Mesenchymal stem cell (in vitro differentiated cells and primary cell): ENCODE results near the gene ADAM20.
"Not testable (repeated sequence)": the region's sequence is repeated elsewhere in the genome, so short reads cannot be mapped to it uniquely, and the experiment has no call there.

Source experiments
- DNase-seq: peaks from one replicate; pipeline ENCODE4 v3.0.0-alpha.2; 2013
- H2AFZ ChIP-seq: one replicate; pipeline ENCODE4 v1.6.1; 2013; ENCODE audit warnings: low read depth, mild to moderate bottlenecking, control low read depth, inconsistent platforms, low read length, moderate library complexity
- H2AK5ac ChIP-seq: 2 replicates; pipeline ENCODE4 v1.6.1; 2013; ENCODE audit warnings: low read length, moderate library complexity, mild to moderate bottlenecking, inconsistent platforms; ENCODE audit not compliant: severe bottlenecking
- H2BK120ac ChIP-seq: one replicate; pipeline ENCODE4 v1.6.1; 2013; ENCODE audit warnings: low read depth, mild to moderate bottlenecking, inconsistent platforms, low read length, moderate library complexity
- H2BK12ac ChIP-seq, 2 experiments: one replicate each; pipeline ENCODE4 v1.6.1; 2013; ENCODE audit warnings: inconsistent platforms in 2 of 2, low read length in 2 of 2, mild to moderate bottlenecking in 2 of 2, moderate library complexity in 2 of 2, control low read depth in 1 of 2
- H2BK15ac ChIP-seq: one replicate; pipeline ENCODE4 v1.6.1; 2013; ENCODE audit warnings: mild to moderate bottlenecking, low read depth, inconsistent platforms; ENCODE audit not compliant: poor library complexity, severe bottlenecking
- H2BK5ac ChIP-seq: 2 replicates; pipeline ENCODE4 v1.6.1; 2013; ENCODE audit warnings: low read depth, mild to moderate bottlenecking, low read length, control low read depth, inconsistent platforms; ENCODE audit not compliant: poor library complexity, severe bottlenecking
- H3K14ac ChIP-seq, 2 experiments: one replicate each; pipeline ENCODE4 v1.6.1; 2013; ENCODE audit warnings: inconsistent platforms in 2 of 2, low read length in 2 of 2, control low read depth in 1 of 2, mild to moderate bottlenecking in 1 of 2, moderate library complexity in 1 of 2
- H3K18ac ChIP-seq, 2 experiments: one replicate each; pipeline ENCODE4 v1.6.1; 2013; ENCODE audit warnings: inconsistent platforms in 2 of 2, low read length in 2 of 2, control low read depth in 1 of 2, low read depth in 1 of 2, mild to moderate bottlenecking in 1 of 2
- H3K23ac ChIP-seq, 2 experiments: one replicate each; pipeline ENCODE4 v1.6.1; 2013; ENCODE audit warnings: inconsistent platforms in 2 of 2, low read length in 2 of 2, mild to moderate bottlenecking in 2 of 2, moderate library complexity in 2 of 2, control low read depth in 1 of 2
- H3K27ac ChIP-seq: 2 replicates; pipeline ENCODE4 v1.5.1; 2013; ENCODE audit warnings: mild to moderate bottlenecking, moderate library complexity, low read length, control low read depth, inconsistent platforms; ENCODE audit not compliant: poor library complexity, severe bottlenecking
- H3K27me3 ChIP-seq, 2 experiments: 2 replicates each; pipeline versions ENCODE4 v1.6.1 to v1.7.0; 2013; ENCODE audit warnings: low read length in 2 of 2, mild to moderate bottlenecking in 2 of 2, moderate library complexity in 2 of 2, control low read depth in 1 of 2, inconsistent platforms in 1 of 2; ENCODE audit not compliant: control insufficient read depth in 1 of 2, insufficient read depth in 1 of 2
- H3K36me3 ChIP-seq, 2 experiments: 2 replicates each; pipeline versions ENCODE4 v1.6.1 to v1.7.0; 2013; ENCODE audit warnings: low read length in 2 of 2, control low read depth in 1 of 2, inconsistent platforms in 1 of 2, low read depth in 1 of 2, mild to moderate bottlenecking in 1 of 2; ENCODE audit not compliant: insufficient read depth in 2 of 2, control insufficient read depth in 1 of 2
- H3K4ac ChIP-seq, 2 experiments: one replicate each; pipeline ENCODE4 v1.6.1; 2013; ENCODE audit warnings: inconsistent platforms in 2 of 2, low read length in 2 of 2, mild to moderate bottlenecking in 2 of 2, moderate library complexity in 2 of 2, control low read depth in 1 of 2, low read depth in 1 of 2
- H3K4me1 ChIP-seq: 2 replicates; pipeline ENCODE4 v1.6.1; 2013; ENCODE audit warnings: low read depth, low read length, control low read depth; ENCODE audit not compliant: control insufficient read depth, insufficient read depth
- H3K4me2 ChIP-seq: 2 replicates; pipeline ENCODE4 v1.6.1; 2013; ENCODE audit warnings: low read length, mild to moderate bottlenecking, inconsistent platforms; ENCODE audit not compliant: poor library complexity, severe bottlenecking
- H3K4me3 ChIP-seq, 2 experiments: 2 replicates each; pipeline versions ENCODE4 v1.5.1 to v1.7.0; 2013; ENCODE audit warnings: low read length in 2 of 2, mild to moderate bottlenecking in 2 of 2, control low read depth in 1 of 2, low read depth in 1 of 2; ENCODE audit not compliant: insufficient read depth in 1 of 2
- H3K79me1 ChIP-seq: replicated peaks from 2 replicates; pipeline ENCODE4 v1.6.1; 2013; ENCODE audit warnings: mild to moderate bottlenecking, control low read depth, low read length, inconsistent platforms; ENCODE audit not compliant: poor library complexity, severe bottlenecking
- H3K9ac ChIP-seq: 2 replicates; pipeline ENCODE4 v1.7.0; 2013; ENCODE audit warnings: mild to moderate bottlenecking, low read length, moderate library complexity
- H3K9me3 ChIP-seq: 2 replicates; pipeline ENCODE4 v1.7.0; 2013; ENCODE audit warnings: mild to moderate bottlenecking, low read length; ENCODE audit not compliant: control insufficient read depth
- H4K8ac ChIP-seq: one replicate; pipeline ENCODE4 v1.6.1; 2013; ENCODE audit warnings: inconsistent platforms, mild to moderate bottlenecking, low read length, moderate library complexity
- H4K91ac ChIP-seq: one replicate; pipeline ENCODE4 v1.6.1; 2013; ENCODE audit warnings: mild to moderate bottlenecking, low read length, inconsistent platforms
- WGBS: methylation state at CpG from one replicate; pipeline ENCODE4 v1.1.7; 2013; ENCODE audit warnings: mixed read lengths; 5-methylcytosine and 5-hydroxymethylcytosine counted together

Gene ADAM20

DNA sequence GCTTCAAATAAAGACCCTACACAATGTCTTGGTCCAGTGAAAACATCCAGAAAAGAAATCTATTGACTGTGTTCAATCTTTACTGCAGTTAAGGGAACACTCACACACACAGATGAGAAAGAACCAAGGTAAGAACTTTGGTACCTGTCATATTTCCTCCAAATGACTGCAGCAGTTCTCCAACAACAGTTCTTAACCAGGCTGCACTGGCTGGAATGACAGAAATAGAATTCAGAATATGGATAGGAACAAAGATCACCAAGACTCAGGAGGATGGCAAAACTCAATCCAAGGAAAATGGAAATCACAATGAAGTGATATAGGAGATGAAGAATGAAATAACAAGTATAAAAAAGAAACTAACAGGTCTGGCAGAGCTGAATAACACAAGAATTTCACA, 36.6 kb downstream of the ADAM20 start:
- no peak for DNase-seq
- Histone ChIP-seq H2AK5ac (no peak overlapping the region), H3K9me3 (peaks cover 3% of the 10 kb centered on the region), H3K27ac (no peak overlapping the region), H3K79me1 (peaks cover 5% of the 10 kb centered on the region), H2BK120ac (no peak overlapping the region), H2BK15ac (no peak overlapping the region), H3K18ac (no peak overlapping the region), H3K4me3 (no peak overlapping the region), H4K8ac (no peak overlapping the region), H2AFZ (no peak overlapping the region), H2BK5ac (no peak overlapping the region), H3K36me3 (peaks cover 0 to 5% of the 10 kb centered on the region in 2 experiments), H3K4me1 (no peaks in the 10 kb centered on the region), H3K4ac (no peak overlapping the region), H3K9ac (no peak overlapping the region), H2BK12ac (no peak overlapping the region), H4K91ac (no peak overlapping the region), H3K23ac (no peak overlapping the region), H3K14ac (no peak overlapping the region), H3K4me2 (no peak overlapping the region), H3K27me3 (no peaks in the 10 kb centered on the region)

- Histone ChIP-seq H3K36me3 (no peaks in the 10 kb centered on the region), H3K9me3 (peaks cover 28% of the 10 kb centered on the region), H3K23ac (no peak overlapping the region), H3K18ac (no peak overlapping the region), H2AFZ (no peak overlapping the region), H4K8ac (no peak overlapping the region), H3K79me1 (no peaks in the 10 kb centered on the region), H2AK5ac (no peak overlapping the region), H3K4me2 (no peak overlapping the region), H3K4me3 (no peak overlapping the region), H3K14ac (no peak overlapping the region), H3K27ac (no peak overlapping the region), H3K27me3 (no peaks in the 10 kb centered on the region), H2BK12ac (no peak overlapping the region), H3K4me1 (no peaks in the 10 kb centered on the region), H2BK5ac (no peak overlapping the region), H3K9ac (no peak overlapping the region), H3K4ac (no peak overlapping the region), H2BK15ac (no peak overlapping the region), H2BK120ac (no peak overlapping the region), H4K91ac (no peak overlapping the region)
- 68% methylated on average over 3 of the region's 3 CpGs for WGBS
- no peak for DNase-seq
Observed at GRCh38 chr14:70489579-70490200, 45.1 kb downstream of the ADAM20 start.

- not testable (repeated sequence) for H3K36me3 ChIP-seq, H3K27me3 ChIP-seq, H3K18ac ChIP-seq, H2AK5ac ChIP-seq, H3K23ac ChIP-seq, H3K9ac ChIP-seq, H3K79me1 ChIP-seq, H3K4me2 ChIP-seq, H2AFZ ChIP-seq, H4K8ac ChIP-seq, H4K91ac ChIP-seq, H2BK15ac ChIP-seq, H3K9me3 ChIP-seq, H3K4me1 ChIP-seq, H2BK120ac ChIP-seq, H2BK12ac ChIP-seq, H3K4ac ChIP-seq, H2BK5ac ChIP-seq, H3K27ac ChIP-seq, DNase-seq, H3K4me3 ChIP-seq, H3K14ac ChIP-seq
- 97% methylated on average over 35 of the region's 57 CpGs for WGBS
Observed at GRCh38 chr14:70477356-70478105, 57.3 kb downstream of the ADAM20 start.

DNA sequence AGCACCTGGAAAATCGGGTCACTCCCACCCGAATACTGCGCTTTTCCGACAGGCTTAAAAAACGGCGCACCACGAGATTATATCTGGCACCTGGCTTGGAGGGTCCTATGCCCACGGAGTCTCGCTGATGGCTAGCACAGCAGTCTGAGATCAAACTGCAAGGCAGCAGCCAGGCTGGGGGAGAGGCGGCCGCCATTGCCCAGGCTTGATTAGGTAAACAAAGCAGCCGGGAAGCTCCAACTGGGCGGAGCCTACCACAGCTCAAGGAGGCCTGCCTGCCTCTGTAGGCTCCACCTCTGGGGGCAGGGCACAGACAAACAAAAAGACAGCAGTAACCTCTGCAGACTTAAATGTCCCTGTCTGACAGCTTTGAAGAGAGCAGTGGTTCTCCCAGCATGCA, 59.3 kb downstream of the ADAM20 start:
- H3K18ac ChIP-seq, H4K91ac ChIP-seq, H2AK5ac ChIP-seq, H3K9ac ChIP-seq, H3K27me3 ChIP-seq, H3K36me3 ChIP-seq, H3K4me1 ChIP-seq, H3K4me3 ChIP-seq, H3K4ac ChIP-seq, H3K9me3 ChIP-seq, H3K79me1 ChIP-seq, H2BK120ac ChIP-seq, H4K8ac ChIP-seq, H3K4me2 ChIP-seq, H2BK15ac ChIP-seq, H2AFZ ChIP-seq, H3K23ac ChIP-seq, H2BK5ac ChIP-seq, H3K27ac ChIP-seq, DNase-seq, H3K14ac ChIP-seq, H2BK12ac ChIP-seq: not testable (repeated sequence)
- 89% methylated on average over 11 of the region's 13 CpGs for WGBS
